ENCODE data around the gene CTXN1. TPM values are rescaled to one million over a fixed set of nuclear protein-coding genes. Genes with fewer than 3 reads are reported as not detected.

The CTXN1 gene
- total RNA-seq, 4 donors from 2014 or later: 18.3 to 33.3 (median 26.4) TPM

DNA sequence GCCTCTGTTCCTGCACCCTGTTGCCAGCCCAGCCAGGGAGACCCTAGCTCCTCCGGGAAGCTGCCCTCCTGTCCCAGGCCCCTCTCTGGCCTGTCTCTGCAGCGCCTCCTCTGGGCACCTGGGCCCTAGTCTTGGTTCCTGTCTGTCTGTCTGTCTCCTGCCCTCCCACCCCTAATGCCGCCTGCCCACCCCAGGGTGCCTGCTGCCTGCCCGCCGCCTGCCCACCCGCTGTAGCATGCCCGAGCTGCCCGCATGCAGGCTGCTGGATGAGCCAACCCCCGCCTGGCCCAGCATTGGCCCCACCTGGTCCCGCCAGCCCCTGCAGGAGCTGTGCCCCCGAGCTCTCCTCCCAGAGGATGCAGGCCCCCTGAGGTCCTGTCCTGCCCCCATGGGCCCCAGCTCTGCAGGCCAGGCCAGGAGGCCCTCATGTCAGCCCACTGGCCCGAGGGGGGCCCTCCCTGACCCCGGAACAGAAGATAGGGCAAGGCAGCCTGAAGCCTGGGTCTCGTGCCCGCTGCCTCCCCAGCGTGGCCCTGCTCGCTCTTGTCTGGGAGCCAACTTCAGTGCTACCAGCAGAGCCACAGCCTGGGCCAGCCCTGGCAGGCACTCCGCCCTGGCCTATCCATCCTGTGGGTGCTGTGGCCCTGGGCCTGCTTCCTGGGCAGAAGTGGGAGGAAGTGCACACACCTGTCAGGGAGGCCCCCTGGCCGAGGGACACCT lies 17.0 kb downstream of the CTXN1 start:
- Histone ChIP-seq H3K27ac (no peak overlapping the region), H3K9me3 (no peaks in the 10 kb centered on the region), H3K36me3 (peaks cover 0 to 86% of the 10 kb centered on the region in 2 donors), H3K27me3 (no peaks in the 10 kb centered on the region), H3K4me1 (peaks cover 4 to 51% (median 26%) of the 10 kb centered on the region in 3 donors), H3K4me3 (no peak overlapping the region)
- no peak for TF ChIP-seq POLR2A (IDR thresholded peaks at IDR 0.05)
- TF ChIP-seq, protein P1, sequence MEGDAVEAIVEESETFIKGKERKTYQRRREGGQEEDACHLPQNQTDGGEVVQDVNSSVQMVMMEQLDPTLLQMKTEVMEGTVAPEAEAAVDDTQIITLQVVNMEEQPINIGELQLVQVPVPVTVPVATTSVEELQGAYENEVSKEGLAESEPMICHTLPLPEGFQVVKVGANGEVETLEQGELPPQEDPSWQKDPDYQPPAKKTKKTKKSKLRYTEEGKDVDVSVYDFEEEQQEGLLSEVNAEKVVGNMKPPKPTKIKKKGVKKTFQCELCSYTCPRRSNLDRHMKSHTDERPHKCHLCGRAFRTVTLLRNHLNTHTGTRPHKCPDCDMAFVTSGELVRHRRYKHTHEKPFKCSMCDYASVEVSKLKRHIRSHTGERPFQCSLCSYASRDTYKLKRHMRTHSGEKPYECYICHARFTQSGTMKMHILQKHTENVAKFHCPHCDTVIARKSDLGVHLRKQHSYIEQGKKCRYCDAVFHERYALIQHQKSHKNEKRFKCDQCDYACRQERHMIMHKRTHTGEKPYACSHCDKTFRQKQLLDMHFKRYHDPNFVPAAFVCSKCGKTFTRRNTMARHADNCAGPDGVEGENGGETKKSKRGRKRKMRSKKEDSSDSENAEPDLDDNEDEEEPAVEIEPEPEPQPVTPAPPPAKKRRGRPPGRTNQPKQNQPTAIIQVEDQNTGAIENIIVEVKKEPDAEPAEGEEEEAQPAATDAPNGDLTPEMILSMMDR (IDR thresholded peaks at IDR 0.05): no peak
- no peak for TF ChIP-seq POLR2AphosphoS5 (IDR thresholded peaks at IDR 0.05)
- no peak for TF ChIP-seq EP300 (IDR thresholded peaks at IDR 0.05)
- WGBS, 2 donors (ENCODE audit: low coverage in 1 of 2): 90 to 92% methylated on average over 2 to 5 of the region's 19 CpGs
- no peak for ATAC-seq

GRCh38 chr19:7908078-7908699 lies 17.7 kb downstream of the CTXN1 start:
- Histone ChIP-seq H3K9me3 (no peaks in the 10 kb centered on the region), H3K36me3 (peaks cover 0 to 79% of the 10 kb centered on the region in 2 donors), H3K4me1 (peaks cover 4 to 52% (median 26%) of the 10 kb centered on the region in 3 donors), H3K27me3 (no peaks in the 10 kb centered on the region), H3K4me3 (no peak overlapping the region), H3K27ac (no peak overlapping the region)
- no peak for ATAC-seq
- TF ChIP-seq, protein P1 (IDR thresholded peaks at IDR 0.05): no peak
- no peak for TF ChIP-seq POLR2AphosphoS5 (IDR thresholded peaks at IDR 0.05)
- TF ChIP-seq POLR2A (IDR thresholded peaks at IDR 0.05): no peak
- no peak for TF ChIP-seq EP300 (IDR thresholded peaks at IDR 0.05)
- 81 to 92% methylated on average over 2 to 5 of the region's 14 CpGs for WGBS, 2 donors (ENCODE audit: low coverage in 1 of 2)

DNA sequence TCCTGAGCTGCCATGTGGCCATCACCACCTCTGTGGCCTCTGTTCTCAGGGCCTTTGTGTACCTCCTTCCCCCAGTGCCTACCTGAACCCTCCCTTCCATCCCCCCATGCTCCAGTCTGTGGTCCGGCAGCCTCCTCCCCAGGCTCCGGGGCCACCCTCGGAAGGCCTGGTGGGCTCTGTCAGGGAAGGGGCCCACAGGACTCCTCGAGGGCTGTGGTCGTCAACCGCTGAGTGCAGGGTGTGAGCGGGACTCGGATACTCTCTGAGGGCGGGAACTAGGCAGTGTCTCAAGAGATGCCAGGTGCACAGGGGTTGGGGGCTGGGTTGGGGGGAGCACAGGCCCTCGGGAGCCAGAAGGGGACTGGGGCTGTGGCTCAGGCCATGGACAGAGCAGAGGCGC lies 18.4 kb downstream of the CTXN1 start:
- ATAC-seq: no peak
- Histone ChIP-seq H3K9me3 (no peaks in the 10 kb centered on the region), H3K36me3 (peaks cover 0 to 73% of the 10 kb centered on the region in 2 donors), H3K4me1 (peaks cover 4 to 58% (median 30%) of the 10 kb centered on the region in 3 donors), H3K27me3 (no peaks in the 10 kb centered on the region), H3K27ac (no peak overlapping the region), H3K4me3 (no peak overlapping the region)
- WGBS, 2 donors (ENCODE audit: low coverage in 1 of 2): 100% methylated on average over 1 of the region's 11 CpGs; no CpG with 5 or more reads in 1 of the 2 donors
- TF ChIP-seq POLR2A (IDR thresholded peaks at IDR 0.05): no peak
- TF ChIP-seq POLR2AphosphoS5 (IDR thresholded peaks at IDR 0.05): no peak
- TF ChIP-seq, protein P1 (IDR thresholded peaks at IDR 0.05): no peak
- TF ChIP-seq EP300 (IDR thresholded peaks at IDR 0.05): no peak

- ATAC-seq: no peak
- no peak for TF ChIP-seq POLR2AphosphoS5 (IDR thresholded peaks at IDR 0.05)
- TF ChIP-seq POLR2A (IDR thresholded peaks at IDR 0.05): no peak
- TF ChIP-seq, protein P1 (IDR thresholded peaks at IDR 0.05): no peak
- TF ChIP-seq EP300 (IDR thresholded peaks at IDR 0.05): no peak
- H3K36me3 ChIP-seq: peaks cover 0 to 69% of the 10 kb centered on the region in 2 donors
- H3K9me3 ChIP-seq: no peaks in the 10 kb centered on the region
- H3K27ac ChIP-seq: no peak overlapping the region
- H3K27me3 ChIP-seq: no peaks in the 10 kb centered on the region
- 86 to 92% methylated on average over 9 to 19 of the region's 19 CpGs for WGBS, 2 donors (ENCODE audit: low coverage in 1 of 2)
- H3K4me1 ChIP-seq: peaks cover 4 to 61% (median 32%) of the 10 kb centered on the region in 3 donors
- H3K4me3 ChIP-seq: no peak overlapping the region
Measured at GRCh38 chr19:7907122-7907521, 18.8 kb downstream of the CTXN1 start.

Measured in gastroesophageal sphincter (tissue), 4 donors.